NCI-H2171 (cell line): Measurements from ENCODE around the gene RAB43.
A peak's percentile ranks its signal among the peaks of the same experiment; 100 is the strongest.
"Not testable (repeated sequence)": the region's sequence is repeated elsewhere in the genome, so short reads cannot be mapped to it uniquely, and the experiment has no call there.

Source experiments
- DNase-seq: peaks from one replicate; lab custom pipeline; 2025; lab: John Stamatoyannopoulos, UW

Gene RAB43

DNA sequence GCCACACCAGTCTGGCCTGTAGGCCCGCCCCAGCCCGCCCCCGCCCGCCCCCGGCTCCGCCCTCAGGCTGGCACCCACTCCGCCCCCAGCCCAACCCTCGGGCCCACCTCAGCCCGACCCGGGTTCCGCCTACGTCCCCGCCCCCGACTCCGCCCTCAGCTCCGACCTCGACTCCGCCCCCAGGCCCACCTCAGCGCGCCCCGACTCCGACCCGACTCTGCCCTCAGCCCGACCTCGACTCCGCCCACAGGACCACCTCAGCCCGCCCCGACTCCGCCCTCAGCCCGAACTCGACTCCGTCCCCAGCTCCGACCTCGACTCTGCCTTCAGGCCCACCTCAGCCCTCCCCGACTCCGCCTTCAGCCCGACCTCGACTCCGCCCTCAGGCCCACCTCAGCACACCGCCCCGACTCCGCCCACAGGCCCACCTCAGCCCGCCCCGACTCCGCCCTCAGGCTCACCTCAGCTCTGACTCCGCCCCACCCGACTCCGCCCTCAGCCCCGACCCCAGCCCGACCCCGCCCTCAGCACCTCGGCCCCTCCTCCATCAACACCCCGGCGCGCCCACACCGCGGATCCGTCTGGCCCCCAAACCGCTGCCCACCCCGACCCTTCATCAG is at the start of gene RAB43:
Gene RAB43 (minus strand): TSS at position 13 of the 620 bp plus-strand sequence. CDS start 315 bp downstream, outside the sequence.
- DNase-seq: peak; percentile 89

DNA sequence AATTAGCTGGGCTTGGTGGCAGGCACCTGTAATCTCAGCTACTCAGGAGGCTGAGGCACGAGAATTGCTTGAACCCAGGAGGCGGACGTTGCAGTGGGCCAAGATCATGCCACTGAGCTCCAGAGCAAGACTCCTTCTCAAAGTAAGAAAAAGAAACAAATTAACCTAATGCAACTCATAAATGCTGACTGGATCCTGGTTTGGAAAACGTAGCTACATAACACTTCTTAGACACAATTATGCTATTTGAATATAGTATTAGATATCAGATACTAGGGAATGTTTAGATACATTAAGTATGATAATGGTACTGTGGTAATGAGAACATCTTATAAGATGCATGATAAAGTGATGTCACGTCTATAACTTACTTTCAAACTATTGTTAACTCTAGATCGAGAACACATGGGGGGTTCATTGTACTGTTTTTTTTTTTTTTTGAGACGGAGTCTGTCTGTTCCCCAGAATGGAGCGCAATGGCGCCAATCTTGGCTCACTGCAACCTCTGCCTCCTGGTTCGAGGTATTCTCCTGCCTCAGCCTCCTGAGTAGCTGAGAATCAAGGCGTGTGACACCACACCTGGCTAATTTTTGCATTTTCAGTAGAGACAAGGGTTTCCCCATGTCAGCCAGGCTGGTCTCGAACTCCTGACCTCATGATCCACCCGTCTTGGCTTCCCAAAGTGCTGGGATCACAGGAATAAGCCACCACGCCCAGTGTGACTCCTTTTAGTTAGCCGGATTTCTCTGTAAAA is 45.2 kb upstream of the RAB43 start:
- DNase-seq: no peak

DNA sequence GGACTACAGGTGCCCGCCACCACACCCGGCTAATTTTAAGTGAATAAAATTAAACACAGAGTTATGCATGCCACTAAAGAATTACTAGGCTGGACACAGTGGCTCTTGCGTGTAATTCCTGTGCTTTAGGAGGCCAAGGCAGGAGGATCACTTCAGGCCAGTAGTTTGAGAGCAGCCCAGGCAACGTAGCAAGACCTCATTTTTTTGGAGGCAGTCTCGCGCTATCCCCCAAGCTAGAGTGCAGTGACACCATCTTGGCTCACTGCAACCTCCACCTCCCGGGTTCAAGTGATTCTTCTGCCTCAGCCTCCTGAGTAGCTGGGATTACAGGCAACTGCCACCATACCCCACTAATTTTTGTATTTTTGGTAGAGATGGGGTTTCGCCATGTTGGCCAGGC is 44.0 kb upstream of the RAB43 start:
- not testable (repeated sequence) for DNase-seq

DNA sequence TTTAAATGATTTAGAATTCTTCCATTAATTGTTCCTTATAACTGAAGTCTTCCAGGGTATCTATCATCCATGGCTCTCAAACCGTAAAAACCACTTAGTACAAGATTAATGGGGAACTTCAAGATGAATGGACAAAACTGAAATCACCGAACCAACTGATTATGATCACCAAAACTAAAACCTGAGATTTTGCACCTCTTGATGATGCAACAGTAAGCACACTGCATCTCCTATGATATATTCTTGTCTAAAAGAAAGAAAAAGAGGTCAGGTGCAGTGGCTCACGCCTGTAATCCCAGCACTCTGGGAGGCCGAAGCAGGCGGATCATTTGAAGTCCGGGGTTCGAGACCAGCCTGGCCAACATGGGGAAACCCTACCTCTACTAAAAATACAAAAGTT is 42.9 kb upstream of the RAB43 start:
- DNase-seq: no peak

DNA sequence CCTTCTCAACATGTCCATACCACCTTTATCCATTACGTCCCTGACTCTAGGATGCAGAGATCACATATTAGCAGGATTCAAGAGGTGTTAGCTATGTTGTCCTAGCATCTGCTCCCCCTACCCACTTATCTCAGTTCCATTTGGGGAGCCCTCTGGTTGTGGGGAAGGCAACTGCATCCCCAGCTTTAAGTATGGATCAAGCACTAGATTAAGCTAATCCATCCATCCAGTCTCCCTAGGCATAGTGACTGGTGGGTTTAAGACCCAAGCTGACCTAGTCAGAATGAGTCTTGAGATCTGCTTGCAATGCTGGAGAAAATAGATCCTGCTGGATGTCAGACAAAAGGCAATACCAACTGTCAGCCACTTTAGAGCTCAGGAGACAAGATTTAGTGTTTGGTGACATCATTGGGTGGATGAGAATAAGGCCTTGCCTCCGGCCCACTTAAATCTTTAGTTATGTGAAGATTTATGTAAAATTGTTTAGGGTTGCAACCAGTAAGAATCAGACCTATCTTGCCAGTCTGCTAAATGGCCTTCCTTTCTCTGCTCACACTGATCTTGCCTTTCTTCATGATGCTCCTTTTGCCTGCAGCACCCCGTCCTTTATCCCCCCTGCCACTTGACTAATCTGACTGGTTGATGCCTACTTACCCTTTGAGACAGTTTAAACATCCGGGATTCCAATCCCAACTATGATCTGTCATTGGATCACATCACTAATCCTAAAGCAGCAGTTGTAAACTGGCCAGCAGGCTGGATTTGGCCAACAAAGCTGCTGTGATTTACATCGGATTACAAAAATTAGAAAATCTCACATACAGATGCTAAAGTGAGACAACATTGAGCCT is 41.4 kb upstream of the RAB43 start:
- no peak for DNase-seq

DNA sequence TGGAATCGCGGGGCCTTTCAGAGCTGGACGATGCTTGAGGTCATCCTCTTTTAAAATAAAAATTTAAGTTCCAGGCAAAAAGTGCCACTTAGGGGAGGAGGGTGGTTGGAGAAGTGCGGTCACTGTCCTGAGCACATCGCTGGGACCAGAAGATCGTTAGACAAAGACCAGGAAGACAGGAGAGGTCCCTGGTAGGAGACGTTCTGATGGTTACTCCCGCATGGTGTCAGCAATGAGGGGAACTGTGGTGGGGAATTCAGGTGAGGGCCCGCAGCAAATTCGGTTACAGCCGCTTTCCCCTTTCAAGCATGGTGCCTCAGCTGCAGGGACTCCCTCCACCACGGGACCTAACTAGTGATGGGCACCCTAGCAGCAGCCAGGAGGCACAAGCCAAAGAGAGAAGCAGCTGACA is 40.3 kb upstream of the RAB43 start:
- no peak for DNase-seq

DNA sequence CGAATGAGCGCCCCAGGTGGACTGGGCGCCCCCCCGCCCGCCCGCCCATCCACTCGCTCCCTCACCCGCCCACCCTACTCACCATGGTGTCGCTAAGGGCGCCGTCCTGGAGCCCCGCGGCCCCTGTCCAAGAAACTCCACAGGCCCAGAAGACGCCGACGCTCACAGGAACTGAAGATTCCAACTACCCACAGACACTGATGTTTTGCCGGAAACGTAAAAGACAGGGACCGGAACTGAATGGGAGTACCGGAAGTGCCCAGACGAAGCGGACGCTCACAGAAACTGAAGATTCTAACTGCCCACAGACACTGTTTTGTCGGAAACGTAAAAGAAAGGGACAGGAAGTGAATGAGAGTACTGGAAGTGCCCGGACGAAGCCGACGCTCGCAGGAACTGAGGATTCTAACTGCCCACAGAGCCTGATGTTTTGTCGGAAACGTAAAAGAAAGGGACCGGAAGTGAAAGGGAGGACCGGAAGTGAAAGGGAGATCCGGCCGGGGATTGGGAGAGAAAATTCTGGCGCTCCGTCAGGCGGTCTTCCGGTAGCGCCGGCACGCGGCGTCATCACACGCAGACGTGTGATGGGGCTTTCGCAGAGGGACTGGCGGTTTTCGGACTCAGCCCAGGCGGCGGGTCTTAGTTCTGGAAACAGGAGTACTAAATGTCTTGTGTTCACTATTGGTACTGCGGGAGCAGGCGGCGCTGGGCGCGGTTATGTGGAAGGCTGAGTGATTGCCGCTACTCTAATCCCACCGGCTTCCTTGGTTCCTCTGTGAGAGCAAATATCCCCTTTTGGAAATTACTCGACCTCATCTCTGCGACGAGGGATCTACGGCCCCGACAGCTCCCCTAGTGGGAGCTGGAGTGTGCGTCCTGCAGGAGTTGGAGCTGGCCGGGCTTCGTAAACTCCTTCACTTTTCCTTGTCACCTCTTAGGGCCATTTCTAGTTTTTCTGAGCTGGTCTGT is 39.6 kb upstream of the RAB43 start, which contains the start of gene ISY1:
Gene ISY1 (minus strand): TSS at position 173 of the 969 bp plus-strand sequence. CDS start 88 bp downstream, at position 85.
- DNase-seq: peak; percentile 97

DNA sequence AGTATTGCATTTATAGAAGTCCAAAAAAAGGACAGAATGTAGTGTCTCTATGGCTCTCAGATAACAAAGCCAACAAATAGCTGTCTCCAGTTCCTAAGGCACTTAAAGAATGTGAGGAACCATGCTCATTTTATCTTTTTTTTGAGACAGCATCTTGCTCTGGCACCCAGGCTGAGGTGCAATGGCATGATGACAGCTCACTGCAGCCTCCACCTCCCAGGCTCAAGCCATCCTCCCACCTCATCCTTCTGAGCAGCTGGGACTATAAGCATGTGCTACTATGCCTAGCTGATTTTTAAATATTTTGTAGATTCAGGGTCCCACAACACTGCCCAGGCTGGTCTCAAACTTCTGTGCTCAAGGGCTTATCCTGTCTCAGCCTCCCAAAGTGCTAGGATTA is 23.2 kb upstream of the RAB43 start:
- no peak for DNase-seq

DNA sequence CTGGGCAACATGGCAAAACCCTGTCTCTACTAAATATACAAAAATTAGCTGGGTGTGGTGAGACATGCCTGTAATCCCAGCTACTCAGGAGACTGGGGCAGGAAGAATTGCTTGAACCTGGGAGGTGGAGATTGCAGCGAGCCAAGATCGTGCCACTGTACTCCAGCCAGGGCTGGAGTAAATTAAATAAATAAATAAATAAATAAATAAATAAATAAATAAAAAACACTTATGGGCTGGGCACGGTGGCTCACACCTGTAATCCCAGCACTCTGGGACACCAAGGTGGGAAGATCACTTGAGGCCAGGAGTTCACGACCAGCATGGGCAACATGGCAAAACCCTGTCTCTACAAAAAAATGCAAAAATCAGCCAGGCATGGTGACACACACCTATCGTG is 19.4 kb upstream of the RAB43 start:
- not testable (repeated sequence) for DNase-seq

DNA sequence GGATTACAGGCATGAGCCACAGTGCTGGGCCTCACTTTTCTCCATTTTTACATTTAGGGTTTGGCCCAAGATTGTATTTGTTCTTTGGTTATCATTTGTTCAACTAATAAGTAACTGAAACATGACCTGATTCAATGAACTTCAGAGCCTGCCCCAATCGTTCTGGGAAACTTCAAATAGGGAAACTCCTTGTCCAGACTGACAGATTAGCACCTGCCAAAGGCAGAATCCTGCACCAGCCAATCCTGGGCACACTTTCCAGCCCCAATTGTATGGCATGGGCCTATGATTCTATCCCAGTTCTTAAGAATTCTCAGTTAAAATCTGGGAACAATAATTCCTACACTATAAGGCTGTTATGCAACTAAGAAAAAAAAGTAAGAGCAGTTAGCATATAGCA is 18.3 kb upstream of the RAB43 start:
- DNase-seq: no peak

DNA sequence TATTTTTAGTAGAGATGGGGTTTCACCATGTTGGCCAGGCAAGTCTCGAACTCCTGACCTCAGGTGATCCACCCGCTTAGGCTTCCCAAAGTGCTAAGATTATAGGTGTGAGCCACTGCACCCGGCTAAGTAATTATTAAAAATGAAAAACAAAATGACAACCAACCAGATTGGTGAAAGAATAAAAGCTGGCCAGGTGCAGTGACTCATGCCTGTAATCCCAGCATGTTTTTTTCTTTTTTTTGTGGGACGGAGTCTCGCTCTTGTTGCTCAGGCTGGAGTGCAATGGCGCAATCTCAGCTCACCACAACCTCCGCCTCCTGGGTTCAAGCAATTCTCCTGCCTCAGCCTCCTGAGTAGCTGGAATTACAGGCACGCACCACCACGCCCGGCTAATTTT is 14.7 kb upstream of the RAB43 start:
- DNase-seq: not testable (repeated sequence)

DNA sequence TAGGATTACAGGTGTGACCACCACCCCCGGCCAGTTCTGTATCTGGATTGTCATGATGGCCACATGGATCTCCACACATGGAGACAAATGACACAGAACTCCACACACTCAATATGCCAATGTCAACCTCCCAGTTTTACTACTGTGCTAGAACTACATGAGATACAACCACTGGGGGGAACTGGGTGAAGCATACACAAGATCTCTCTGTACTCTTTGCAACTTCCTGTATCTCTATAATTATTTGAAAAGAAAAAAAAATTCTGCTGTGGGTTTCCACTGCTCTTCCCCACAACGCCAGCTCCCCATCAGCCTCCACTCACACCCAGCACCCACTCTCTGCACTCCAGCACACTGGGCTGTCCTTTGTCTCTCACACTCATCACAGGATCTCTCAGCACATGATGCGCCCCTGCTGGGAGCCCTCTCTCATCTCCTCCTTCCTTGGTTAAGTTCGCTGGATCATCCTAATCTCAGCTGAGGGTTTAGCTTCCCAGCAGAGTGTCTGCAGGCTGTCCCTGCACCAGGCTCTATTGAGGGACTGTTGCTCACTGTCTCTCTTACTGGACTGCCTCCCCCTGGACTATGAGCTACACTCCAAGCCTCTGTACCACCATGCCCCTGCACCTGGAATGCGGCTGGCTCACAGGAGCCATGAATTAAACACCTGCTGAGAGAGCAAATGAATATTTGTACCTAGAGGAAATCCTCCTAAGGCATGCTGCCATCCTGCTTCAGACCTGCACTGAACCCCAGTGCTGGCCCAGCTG is 10.7 kb upstream of the RAB43 start:
- no peak for DNase-seq

DNA sequence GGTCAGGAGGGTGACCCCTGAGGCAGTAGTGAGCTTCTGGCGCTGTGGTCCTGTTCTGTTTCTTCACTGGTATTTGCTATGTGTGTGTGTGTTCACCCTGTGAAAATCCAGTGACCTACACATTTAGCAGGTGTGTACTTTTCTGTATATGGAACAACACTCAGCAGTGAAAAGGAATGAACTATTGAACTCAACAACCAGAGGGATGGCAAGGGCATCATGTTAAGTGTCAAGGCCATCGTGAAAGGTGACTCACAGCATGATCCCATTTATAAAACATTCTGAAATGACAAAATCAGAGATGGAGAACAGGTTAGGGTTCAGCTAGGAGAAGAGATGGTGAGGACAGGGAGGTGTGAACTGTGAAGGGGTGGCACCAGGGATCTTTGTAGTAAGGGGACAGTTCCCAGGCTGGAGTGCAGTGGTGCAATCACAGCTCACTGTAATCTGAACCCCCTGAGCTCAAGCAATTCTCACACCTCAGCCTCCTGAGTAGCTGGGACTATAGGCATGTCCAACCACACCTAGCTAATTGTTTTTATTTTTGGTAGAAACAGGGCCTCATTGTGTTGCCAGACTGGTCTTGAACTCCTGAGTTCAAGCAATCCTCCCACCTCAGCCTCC is 10.0 kb upstream of the RAB43 start:
- no peak for DNase-seq

DNA sequence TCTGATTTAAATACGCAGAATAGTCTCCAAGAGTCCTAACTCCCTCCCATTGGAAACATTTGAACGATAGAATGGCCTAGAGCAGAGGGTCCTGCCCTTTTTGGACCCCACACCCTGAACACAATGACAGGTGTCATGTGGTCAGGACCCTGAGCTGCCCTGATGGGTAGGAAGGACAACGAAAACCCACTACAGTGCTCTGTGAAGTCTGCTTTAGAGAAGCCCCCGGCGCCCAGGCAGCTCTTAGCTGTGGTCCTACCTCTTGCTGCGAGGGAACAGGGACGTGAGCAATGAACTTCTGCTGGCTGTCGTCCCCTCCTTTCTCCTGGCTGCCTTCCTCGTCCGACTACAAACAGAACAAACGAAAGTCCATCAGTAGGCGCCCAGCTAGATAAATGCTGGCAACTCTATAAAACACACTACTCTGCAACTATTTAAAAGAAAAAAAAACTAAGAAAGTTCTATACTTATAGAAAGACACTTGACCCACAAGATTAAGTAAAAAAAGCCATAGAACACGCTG is 8.7 kb upstream of the RAB43 start:
- no peak for DNase-seq

DNA sequence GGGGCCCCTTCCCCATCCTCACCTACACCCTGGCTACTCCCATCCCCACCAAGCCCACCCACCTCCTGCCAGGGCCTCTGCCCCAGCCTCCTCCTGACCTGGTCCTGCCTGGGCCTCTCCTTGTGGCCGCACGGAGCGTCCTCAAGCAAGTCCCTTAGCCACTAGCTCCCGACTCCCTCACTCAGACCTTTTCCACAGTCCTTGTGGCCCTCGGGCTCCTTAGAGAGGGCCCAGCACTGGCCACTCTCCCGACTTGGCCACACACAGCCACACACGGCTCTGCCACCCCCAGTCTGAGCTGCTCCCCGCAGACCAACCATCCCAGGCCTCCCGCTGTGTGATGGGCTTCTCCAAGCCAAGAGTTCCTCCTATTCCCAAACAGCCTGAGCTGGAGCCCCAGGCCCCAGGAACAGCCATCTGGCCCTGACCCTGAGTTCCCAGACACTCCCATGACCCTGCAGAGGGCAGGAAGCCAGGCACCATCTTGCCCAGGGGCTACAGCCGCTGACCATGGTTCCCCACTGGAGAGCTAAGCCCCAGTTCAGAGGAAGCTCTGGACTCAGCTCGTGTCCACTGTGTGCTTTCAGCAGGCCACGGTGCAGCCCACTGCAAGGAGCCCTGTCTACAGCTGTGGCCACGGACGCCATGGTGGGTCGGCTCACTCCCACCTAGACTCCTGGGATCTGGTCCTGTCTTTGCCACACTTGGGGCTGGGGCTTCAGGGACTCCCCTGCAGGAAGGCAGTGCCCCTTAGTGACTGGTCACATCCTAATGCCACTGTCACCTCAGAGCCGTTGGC is 7.0 kb upstream of the RAB43 start:
- no peak for DNase-seq

DNA sequence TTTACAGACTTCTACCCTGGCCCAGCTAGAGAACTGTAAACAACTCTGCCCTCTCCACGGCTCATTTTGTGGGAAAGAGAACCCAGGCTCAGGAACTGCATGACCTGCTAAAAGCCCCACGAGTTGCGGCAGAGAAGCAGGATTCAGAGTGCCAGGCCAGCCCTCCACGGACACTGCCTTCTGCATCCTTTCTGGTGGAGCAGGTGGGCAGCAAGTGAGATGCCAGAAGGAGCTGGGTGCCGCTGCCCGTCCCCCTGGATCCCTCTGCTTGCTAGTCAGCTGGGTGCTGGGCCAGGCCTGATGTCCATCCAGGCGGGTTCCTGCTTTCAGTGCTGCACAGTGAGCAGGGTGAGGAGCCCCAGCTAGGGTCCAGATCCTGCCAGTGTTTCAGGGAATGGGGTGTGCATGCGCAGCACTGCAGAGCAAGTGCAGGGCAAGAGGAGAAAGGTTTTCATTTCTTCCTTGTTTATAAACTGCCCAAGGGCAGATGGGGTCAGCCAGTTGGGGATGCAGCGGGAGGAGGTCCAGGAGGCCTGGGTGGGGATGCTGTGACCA is 5.2 kb upstream of the RAB43 start:
- DNase-seq: no peak

DNA sequence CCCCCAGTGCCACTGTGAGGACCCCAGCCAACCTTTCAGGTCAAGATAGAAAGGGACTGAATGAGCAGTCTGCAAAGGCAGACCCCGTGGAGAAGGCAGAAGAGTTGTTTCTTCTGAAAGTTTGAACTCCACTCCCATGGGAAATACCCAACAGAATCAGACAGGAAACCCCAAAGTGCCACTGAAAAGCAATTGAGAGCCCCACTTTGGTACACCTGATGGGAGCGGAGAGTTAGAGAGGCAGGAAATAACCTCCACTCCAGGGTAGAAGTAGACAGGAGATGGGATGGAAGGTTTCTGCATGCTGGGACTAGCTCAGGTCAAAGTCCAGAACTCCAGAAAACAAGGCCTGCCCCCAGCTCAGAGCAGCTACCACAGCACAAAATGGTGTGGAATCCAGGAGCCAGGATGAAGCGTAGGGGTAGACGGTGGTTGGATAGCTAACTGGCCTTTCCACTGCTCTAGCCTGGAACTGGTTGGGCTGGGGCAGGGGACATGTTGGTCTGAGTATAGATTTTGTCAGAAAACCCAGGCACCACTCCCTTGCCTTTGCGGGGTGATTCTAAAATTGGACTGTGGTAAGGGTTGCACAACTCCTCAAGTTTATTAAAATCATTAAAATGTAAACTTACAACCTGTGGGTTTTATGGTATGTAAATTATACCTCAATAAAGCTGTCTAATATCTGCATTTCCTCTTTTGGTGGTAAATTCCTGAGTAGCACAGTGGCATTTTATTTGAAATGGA is 1.9 kb upstream of the RAB43 start:
- DNase-seq: no peak

DNA sequence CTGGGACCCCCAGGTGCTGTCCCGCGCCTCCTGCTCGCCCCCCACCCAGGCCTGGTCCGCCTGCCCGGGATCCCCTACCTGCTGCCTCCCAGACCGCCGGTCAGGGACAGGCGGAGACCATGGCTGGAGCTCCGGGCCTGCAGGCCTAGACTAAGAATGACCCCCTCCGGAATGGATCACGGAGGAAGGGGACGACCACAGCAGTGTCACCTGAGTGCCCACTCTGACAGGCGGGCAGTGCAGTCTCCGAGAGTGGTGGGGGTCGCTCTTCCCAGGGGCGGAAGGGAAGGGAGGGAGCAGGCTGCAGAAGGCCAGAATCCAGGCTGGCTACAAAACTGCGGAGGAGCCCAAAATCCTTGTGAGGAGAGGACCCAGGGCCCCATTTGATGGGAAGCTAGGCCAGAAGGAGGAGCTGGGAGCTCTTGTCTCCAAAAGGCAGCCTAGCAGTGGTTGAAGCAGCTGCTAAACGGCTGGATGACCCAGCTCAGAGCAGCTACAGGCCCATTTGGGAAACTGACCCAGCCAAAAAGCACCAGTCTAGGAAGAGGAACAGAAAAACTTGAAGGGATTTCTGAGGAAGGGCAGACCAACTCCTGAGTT is 908 bp upstream of the RAB43 start:
- no peak for DNase-seq
